ENCODE measurements around the gene LCE1C.

The LCE1C gene, protein sequence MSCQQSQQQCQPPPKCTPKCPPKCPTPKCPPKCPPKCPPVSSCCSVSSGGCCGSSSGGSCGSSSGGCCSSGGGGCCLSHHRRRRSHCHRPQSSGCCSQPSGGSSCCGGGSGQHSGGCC

DNA sequence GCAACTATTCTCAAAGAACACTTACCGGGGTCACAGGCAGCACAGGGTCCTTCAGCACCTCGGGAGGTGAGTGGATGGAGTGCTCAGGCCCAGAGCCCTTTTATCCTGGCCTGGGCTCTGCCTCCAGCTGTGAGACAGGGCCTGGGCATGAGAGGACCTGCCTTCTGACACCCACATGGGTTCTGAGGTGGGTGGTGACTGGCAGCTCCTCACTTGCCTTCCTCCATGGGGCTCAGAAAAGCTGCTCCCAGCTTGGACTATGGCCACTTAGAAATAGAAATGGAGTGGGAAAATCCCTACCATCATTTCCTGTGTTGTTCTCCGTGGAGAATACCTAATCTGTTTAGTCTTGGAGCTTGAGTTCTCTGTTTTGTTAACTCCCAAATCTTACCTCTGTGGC is at the start of gene LCE1C:
TSS of gene LCE1C (minus strand) at position 76 of the 400 bp plus-strand sequence. CDS start 1,173 bp downstream, outside the sequence.
- no peaks in the 10 kb centered on the region for H3K27me3 Mint-ChIP-seq (ENCODE audit: low read depth, poor library complexity)
- H3K4me1 Mint-ChIP-seq, result no peaks in the 10 kb centered on the region
- TF ChIP-seq, protein P1, sequence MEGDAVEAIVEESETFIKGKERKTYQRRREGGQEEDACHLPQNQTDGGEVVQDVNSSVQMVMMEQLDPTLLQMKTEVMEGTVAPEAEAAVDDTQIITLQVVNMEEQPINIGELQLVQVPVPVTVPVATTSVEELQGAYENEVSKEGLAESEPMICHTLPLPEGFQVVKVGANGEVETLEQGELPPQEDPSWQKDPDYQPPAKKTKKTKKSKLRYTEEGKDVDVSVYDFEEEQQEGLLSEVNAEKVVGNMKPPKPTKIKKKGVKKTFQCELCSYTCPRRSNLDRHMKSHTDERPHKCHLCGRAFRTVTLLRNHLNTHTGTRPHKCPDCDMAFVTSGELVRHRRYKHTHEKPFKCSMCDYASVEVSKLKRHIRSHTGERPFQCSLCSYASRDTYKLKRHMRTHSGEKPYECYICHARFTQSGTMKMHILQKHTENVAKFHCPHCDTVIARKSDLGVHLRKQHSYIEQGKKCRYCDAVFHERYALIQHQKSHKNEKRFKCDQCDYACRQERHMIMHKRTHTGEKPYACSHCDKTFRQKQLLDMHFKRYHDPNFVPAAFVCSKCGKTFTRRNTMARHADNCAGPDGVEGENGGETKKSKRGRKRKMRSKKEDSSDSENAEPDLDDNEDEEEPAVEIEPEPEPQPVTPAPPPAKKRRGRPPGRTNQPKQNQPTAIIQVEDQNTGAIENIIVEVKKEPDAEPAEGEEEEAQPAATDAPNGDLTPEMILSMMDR (IDR thresholded peaks at IDR 0.05), result no peak
- H3K36me3 Mint-ChIP-seq (ENCODE audit: low read depth), result no peaks in the 10 kb centered on the region
- DNase-seq, result no peak
- H3K4me3 Mint-ChIP-seq, result no peak within 1 kb of the TSS
- no peak within 1 kb of the TSS for H3K27ac Mint-ChIP-seq
- H3K9me3 Mint-ChIP-seq, result peaks cover 71% of the 10 kb centered on the region

DNA sequence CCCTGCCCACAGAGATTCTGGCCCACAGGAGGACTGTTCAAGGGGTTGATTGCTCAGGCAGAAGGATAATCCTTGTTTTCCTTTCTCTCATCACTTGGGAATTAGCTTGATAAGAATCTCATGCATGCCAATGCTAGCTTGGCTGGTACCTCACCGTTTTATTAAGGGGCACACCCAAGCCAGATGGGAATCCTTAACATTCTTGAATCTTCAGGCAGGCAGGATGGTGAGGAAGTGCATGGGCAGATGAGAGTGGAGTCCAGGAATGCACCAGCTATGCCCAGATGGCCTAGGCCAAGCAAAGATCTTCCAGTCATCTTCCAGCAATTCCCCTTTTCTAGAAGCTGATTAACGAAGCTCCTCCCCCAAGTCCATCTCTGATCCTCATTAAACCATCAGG is 49.2 kb upstream of the LCE1C start:
- TF ChIP-seq, protein P1 (IDR thresholded peaks at IDR 0.05), result no peak
- no peak overlapping the region for H3K27ac Mint-ChIP-seq
- H3K36me3 Mint-ChIP-seq (ENCODE audit: low read depth), result no peaks in the 10 kb centered on the region
- no peaks in the 10 kb centered on the region for H3K4me1 Mint-ChIP-seq
- H3K4me3 Mint-ChIP-seq, result no peak overlapping the region
- peaks cover 3% of the 10 kb centered on the region for H3K27me3 Mint-ChIP-seq (ENCODE audit: low read depth, poor library complexity)
- peaks cover 67% of the 10 kb centered on the region for H3K9me3 Mint-ChIP-seq
- no peak for DNase-seq

DNA sequence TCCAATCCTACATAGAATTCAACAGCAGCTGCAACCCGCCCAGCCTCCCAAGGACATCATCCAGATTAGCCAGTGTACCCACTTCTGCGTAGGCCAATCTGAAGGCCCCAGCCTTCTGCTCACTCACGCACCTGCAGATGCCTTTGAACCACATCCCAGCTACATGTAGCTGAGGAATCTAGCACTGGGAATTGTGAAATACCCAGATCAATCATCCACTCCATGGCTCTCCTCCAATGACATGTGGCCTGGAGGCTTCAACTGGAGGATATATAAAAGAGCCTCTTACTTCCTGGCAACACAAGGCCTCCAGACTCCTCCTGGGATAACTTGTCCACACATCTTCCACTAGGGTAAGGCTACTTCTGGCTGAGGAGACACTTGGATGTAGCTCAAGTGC is 36.1 kb upstream of the LCE1C start, which contains the start of gene LCE6A:
TSS of gene LCE6A (plus strand) at position 301 of the 400 bp plus-strand sequence. CDS start 665 bp downstream, outside the sequence.
- DNase-seq, result no peak
- TF ChIP-seq, protein P1 (IDR thresholded peaks at IDR 0.05), result no peak
- Mint-ChIP-seq H3K4me3 (no peak within 1 kb of the TSS), H3K9me3 (peaks cover 68% of the 10 kb centered on the region), H3K27me3 (ENCODE audit: low read depth, poor library complexity) (no peaks in the 10 kb centered on the region), H3K36me3 (ENCODE audit: low read depth) (no peaks in the 10 kb centered on the region), H3K4me1 (no peaks in the 10 kb centered on the region), H3K27ac (no peak within 1 kb of the TSS)

DNA sequence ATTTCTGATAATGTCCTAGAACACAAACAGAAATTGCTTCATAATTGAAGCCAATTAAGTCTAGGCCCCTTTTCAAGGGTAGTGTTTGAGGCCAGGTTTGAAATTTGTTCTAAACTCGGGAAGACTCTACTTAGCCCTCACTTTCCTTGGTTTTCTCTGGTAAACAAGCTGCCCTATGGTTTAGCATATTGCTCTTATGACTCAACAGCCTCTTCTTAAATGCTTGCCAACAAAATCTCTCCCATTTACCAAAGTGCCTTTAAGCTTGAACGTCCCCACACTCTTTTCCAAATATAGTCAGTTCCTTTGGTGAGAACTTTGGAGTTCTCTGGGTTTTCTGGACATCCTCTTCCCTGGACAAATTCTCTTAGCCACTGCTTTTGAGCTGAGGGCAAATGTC is 30.4 kb upstream of the LCE1C start:
- Mint-ChIP-seq H3K27me3 (ENCODE audit: low read depth, poor library complexity) (no peaks in the 10 kb centered on the region), H3K4me3 (no peak overlapping the region), H3K9me3 (peaks cover 65% of the 10 kb centered on the region), H3K27ac (no peak overlapping the region), H3K4me1 (no peaks in the 10 kb centered on the region), H3K36me3 (ENCODE audit: low read depth) (no peaks in the 10 kb centered on the region)
- DNase-seq, result no peak
- TF ChIP-seq, protein P1 (IDR thresholded peaks at IDR 0.05), result no peak

DNA sequence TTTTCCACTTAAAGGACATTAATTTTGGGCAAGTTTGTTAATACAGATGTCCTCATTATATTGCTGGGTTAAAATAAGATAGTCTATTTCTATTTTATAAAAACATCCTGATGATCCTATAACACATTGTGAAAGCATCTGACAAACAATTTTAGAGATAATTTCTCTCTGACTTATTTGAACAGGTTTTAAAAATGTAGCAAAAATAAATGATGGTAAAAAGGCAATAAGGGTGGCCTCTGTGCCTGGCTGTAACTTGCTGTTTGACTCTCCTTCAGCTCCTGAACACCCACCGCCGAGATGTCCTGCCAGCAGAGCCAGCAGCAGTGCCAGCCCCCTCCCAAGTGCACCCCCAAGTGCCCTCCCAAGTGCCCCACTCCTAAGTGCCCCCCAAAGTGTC is 20.7 kb upstream of the LCE1C start, which contains the start of gene LCE1A:
TSS of gene LCE1A (plus strand) at position 301 of the 400 bp plus-strand sequence. CDS start at position 301, 0 bp downstream.
- H3K9me3 Mint-ChIP-seq, result peaks cover 78% of the 10 kb centered on the region
- H3K4me3 Mint-ChIP-seq, result no peak within 1 kb of the TSS

More for the DNA sequence above, 20.7 kb upstream of the LCE1C start, which contains the start of gene LCE1A:
- Mint-ChIP-seq H3K27me3 (ENCODE audit: low read depth, poor library complexity) (no peaks in the 10 kb centered on the region), H3K36me3 (ENCODE audit: low read depth) (no peaks in the 10 kb centered on the region), H3K27ac (no peak within 1 kb of the TSS), H3K4me1 (no peaks in the 10 kb centered on the region)
- TF ChIP-seq, protein P1 (IDR thresholded peaks at IDR 0.05), result no peak
- no peak for DNase-seq

Data from nephron progenitor cell (in vitro differentiated cells).